WTC11 (cell line): ENCODE measurements around the gene HFE. TPM values are rescaled to one million over a fixed set of nuclear protein-coding genes. Genes with fewer than 3 reads are reported as not detected.

Source experiments
- CBFB ChIP-seq: sonication (generic); formaldehyde crosslinking; IDR thresholded peaks from 2 replicates; pipeline ENCODE4 v1.8.1; 2022; ENCODE audit warnings: mild to moderate bottlenecking, low read depth, missing genetic modification reagents
- CREB1 ChIP-seq: sonication (generic); formaldehyde crosslinking; IDR thresholded peaks from 2 replicates; pipeline ENCODE4 v1.8.0; 2023; ENCODE audit warnings: mild to moderate bottlenecking, missing genetic modification reagents
- CREM ChIP-seq: sonication (generic); formaldehyde crosslinking; IDR thresholded peaks from 2 replicates; pipeline ENCODE4 v1.8.1; 2022; ENCODE audit warnings: mild to moderate bottlenecking, missing genetic modification reagents, moderate library complexity
- EMX1 ChIP-seq: fragments of 250-450 bp; sonication (Bioruptor Pico); IDR thresholded peaks from 2 replicates; pipeline ENCODE4 v1.8.0; 2021; ENCODE audit warnings: mild to moderate bottlenecking
- ESRRA ChIP-seq: sonication (generic); formaldehyde crosslinking; IDR thresholded peaks from 2 replicates; pipeline ENCODE4 v1.8.1; 2022; ENCODE audit warnings: mild to moderate bottlenecking, missing genetic modification reagents, borderline replicate concordance
- ETV6 ChIP-seq: sonication (generic); formaldehyde crosslinking; IDR thresholded peaks from 2 replicates; pipeline ENCODE4 v1.8.1; 2022; ENCODE audit warnings: mild to moderate bottlenecking, missing genetic modification reagents
- FOXP1 ChIP-seq: sonication (generic); formaldehyde crosslinking; IDR thresholded peaks from 2 replicates; pipeline ENCODE4 v1.8.0; 2022; ENCODE audit warnings: missing genetic modification reagents, mild to moderate bottlenecking, moderate library complexity, borderline replicate concordance
- HMGA2 ChIP-seq: fragments of 250-450 bp; sonication (Bioruptor Pico); IDR thresholded peaks from 2 replicates; pipeline ENCODE4 v1.4.0; 2021; ENCODE audit warnings: mild to moderate bottlenecking, moderate library complexity
- IRF2 ChIP-seq: sonication (generic); formaldehyde crosslinking; IDR thresholded peaks from 2 replicates; pipeline ENCODE4 v1.8.0; 2022; ENCODE audit warnings: low read depth, missing genetic modification reagents, borderline replicate concordance
- JAZF1 ChIP-seq: fragments of 250-450 bp; sonication (Bioruptor Pico); IDR thresholded peaks from 2 replicates; pipeline ENCODE4 v1.9.0; 2021; ENCODE audit warnings: moderate library complexity, mild to moderate bottlenecking, inconsistent platforms
- MYBL2 ChIP-seq: sonication (generic); formaldehyde crosslinking; IDR thresholded peaks from 2 replicates; pipeline ENCODE4 v1.8.1; 2023; ENCODE audit warnings: mild to moderate bottlenecking, moderate library complexity, missing genetic modification reagents
- PRRX2 ChIP-seq: fragments of 250-450 bp; sonication (Bioruptor Pico); IDR thresholded peaks from 2 replicates; pipeline ENCODE4 v1.8.0; 2021; ENCODE audit warnings: mild to moderate bottlenecking
- SMAD4 ChIP-seq: sonication (generic); formaldehyde crosslinking; IDR thresholded peaks from 2 replicates; pipeline ENCODE4 v1.8.0; 2022; ENCODE audit warnings: mild to moderate bottlenecking, missing genetic modification reagents
- TEAD1 ChIP-seq: sonication (generic); formaldehyde crosslinking; IDR thresholded peaks from 2 replicates; pipeline ENCODE4 v1.8.0; 2022; ENCODE audit warnings: mild to moderate bottlenecking, missing genetic modification reagents
- TP53 ChIP-seq: sonication (generic); formaldehyde crosslinking; IDR thresholded peaks from 2 replicates; pipeline ENCODE4 v1.8.1; 2023; ENCODE audit warnings: mild to moderate bottlenecking, missing genetic modification reagents
- ZNF219 ChIP-seq: sonication (generic); formaldehyde crosslinking; IDR thresholded peaks from 2 replicates; pipeline ENCODE4 v1.8.0; 2023; ENCODE audit warnings: missing genetic modification reagents, mild to moderate bottlenecking, borderline replicate concordance
- ZNF232 ChIP-seq: sonication (generic); formaldehyde crosslinking; IDR thresholded peaks from 2 replicates; pipeline ENCODE4 v1.8.0; 2022; ENCODE audit warnings: mild to moderate bottlenecking, missing genetic modification reagents
- ZNF263 ChIP-seq: sonication (generic); formaldehyde crosslinking; IDR thresholded peaks from 2 replicates; pipeline ENCODE4 v1.8.1; 2022; ENCODE audit warnings: low read depth, mild to moderate bottlenecking, moderate library complexity, missing genetic modification reagents
- ZNF317 ChIP-seq: sonication (generic); formaldehyde crosslinking; IDR thresholded peaks from 2 replicates; pipeline ENCODE4 v1.8.1; 2023; ENCODE audit warnings: low read depth, mild to moderate bottlenecking, moderate library complexity, missing genetic modification reagents, borderline replicate concordance
- ZNF423 ChIP-seq: fragments of 250-450 bp; sonication (Bioruptor Pico); IDR thresholded peaks from 2 replicates; pipeline ENCODE4 v2.1.2; 2022; ENCODE audit warnings: mild to moderate bottlenecking, moderate library complexity
- total RNA-seq: library from RNA; stranded (reverse); gene quantifications from 3 replicates; pipeline ENCODE4 v1.2.3, GENCODE V29; 2021
- TF ChIP-seq, protein P1 (sequence below): sonication (generic); formaldehyde crosslinking; IDR thresholded peaks from 2 replicates; pipeline ENCODE4 v1.8.1; 2022; ENCODE audit warnings: mild to moderate bottlenecking, moderate library complexity, missing genetic modification reagents
- TF ChIP-seq, protein P2 (sequence below): sonication (generic); formaldehyde crosslinking; IDR thresholded peaks from 2 replicates; pipeline ENCODE4 v1.8.1; 2023; ENCODE audit warnings: mild to moderate bottlenecking, moderate library complexity, missing genetic modification reagents
- TF ChIP-seq, protein P3 (sequence below): sonication (generic); formaldehyde crosslinking; IDR thresholded peaks from 2 replicates; pipeline ENCODE4 v1.8.1; 2023; ENCODE audit warnings: mild to moderate bottlenecking, missing genetic modification reagents
- TF ChIP-seq, protein P4 (sequence below): sonication (generic); formaldehyde crosslinking; IDR thresholded peaks from 2 replicates; pipeline ENCODE4 v1.8.0; 2022; ENCODE audit warnings: mild to moderate bottlenecking, missing genetic modification reagents
- TF ChIP-seq, protein P5 (sequence below): fragments of 250-450 bp; sonication (Bioruptor Pico); IDR thresholded peaks from 2 replicates; pipeline ENCODE4 v1.9.0; 2021; ENCODE audit warnings: moderate library complexity, mild to moderate bottlenecking, inconsistent platforms, borderline replicate concordance
- TF ChIP-seq, protein P6 (sequence below): fragments of 250-450 bp; sonication (Bioruptor Pico); IDR thresholded peaks from 2 replicates; pipeline ENCODE4 v1.9.0; 2021; ENCODE audit warnings: mild to moderate bottlenecking
- TF ChIP-seq, protein P7 (sequence below): sonication (generic); formaldehyde crosslinking; IDR thresholded peaks from 2 replicates; pipeline ENCODE4 v1.8.0; 2022; ENCODE audit warnings: mild to moderate bottlenecking, missing genetic modification reagents

Gene HFE
- total RNA-seq, 1 experiment from 2014 or later, result 1.9 TPM

DNA sequence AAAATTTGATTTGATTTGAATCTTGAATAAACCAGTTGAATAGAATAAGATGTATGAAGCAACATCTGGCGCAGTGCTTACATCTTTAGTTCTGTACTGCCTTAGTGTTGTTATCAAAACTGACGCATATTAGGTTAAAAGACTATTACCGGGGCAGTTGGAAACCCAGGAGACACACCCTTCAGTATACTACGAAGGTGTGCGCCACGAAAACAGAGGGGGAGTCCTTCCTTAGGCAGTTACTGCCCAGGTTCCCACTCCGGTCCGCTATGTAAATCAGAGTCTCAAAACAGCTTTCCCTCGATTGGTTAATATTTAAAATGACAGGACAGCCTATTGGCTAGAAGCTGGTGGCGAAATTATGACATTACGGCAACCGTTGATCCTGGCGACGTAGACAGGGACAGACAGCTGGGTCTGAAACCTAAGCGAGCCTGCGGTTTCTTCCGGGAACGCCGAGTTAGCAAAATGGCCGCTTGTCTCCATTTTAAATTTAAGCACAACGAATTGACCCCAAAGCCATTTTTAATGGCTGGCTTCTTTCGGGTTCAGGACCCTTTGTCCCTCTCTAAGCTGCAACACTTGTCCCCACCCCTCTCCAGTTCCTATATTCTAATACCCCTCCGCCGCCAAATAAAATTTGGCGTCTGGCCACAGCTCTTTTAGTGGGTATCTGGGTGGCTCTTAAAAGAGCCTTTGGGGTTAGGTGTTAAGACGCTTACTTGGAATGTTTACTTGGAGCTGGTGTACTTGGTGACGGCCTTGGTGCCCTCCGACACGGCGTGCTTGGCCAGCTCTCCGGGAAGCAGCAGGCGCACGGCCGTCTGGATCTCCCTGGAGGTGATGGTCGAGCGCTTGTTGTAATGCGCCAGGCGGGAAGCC lies 35.8 kb downstream of the HFE start (continued):
- TF ChIP-seq SMAD4, result no peak
- TF ChIP-seq, protein P1, sequence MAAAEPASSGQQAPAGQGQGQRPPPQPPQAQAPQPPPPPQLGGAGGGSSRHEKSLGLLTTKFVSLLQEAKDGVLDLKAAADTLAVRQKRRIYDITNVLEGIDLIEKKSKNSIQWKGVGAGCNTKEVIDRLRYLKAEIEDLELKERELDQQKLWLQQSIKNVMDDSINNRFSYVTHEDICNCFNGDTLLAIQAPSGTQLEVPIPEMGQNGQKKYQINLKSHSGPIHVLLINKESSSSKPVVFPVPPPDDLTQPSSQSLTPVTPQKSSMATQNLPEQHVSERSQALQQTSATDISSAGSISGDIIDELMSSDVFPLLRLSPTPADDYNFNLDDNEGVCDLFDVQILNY, result no peak
- TF ChIP-seq, protein P2, sequence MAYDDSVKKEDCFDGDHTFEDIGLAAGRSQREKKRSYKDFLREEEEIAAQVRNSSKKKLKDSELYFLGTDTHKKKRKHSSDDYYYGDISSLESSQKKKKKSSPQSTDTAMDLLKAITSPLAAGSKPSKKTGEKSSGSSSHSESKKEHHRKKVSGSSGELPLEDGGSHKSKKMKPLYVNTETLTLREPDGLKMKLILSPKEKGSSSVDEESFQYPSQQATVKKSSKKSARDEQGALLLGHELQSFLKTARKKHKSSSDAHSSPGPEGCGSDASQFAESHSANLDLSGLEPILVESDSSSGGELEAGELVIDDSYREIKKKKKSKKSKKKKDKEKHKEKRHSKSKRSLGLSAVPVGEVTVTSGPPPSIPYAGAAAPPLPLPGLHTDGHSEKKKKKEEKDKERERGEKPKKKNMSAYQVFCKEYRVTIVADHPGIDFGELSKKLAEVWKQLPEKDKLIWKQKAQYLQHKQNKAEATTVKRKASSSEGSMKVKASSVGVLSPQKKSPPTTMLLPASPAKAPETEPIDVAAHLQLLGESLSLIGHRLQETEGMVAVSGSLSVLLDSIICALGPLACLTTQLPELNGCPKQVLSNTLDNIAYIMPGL (CRISPR knock-in tag), result peak; percentile 33; the same call in 1 of the 2 replicates
- TF ChIP-seq ZNF232 (CRISPR knock-in tag), result peak; percentile 43; the same call in 1 of the 2 replicates
- no peak for TF ChIP-seq ESRRA
- no peak for TF ChIP-seq CBFB
- peak; percentile 98 for TF ChIP-seq MYBL2 (CRISPR knock-in tag)
- no peak for TF ChIP-seq HMGA2
- TF ChIP-seq, protein P3, sequence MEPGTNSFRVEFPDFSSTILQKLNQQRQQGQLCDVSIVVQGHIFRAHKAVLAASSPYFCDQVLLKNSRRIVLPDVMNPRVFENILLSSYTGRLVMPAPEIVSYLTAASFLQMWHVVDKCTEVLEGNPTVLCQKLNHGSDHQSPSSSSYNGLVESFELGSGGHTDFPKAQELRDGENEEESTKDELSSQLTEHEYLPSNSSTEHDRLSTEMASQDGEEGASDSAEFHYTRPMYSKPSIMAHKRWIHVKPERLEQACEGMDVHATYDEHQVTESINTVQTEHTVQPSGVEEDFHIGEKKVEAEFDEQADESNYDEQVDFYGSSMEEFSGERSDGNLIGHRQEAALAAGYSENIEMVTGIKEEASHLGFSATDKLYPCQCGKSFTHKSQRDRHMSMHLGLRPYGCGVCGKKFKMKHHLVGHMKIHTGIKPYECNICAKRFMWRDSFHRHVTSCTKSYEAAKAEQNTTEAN, result peak; percentile 69; the same call in 1 of the 2 replicates
- TF ChIP-seq CREM (CRISPR knock-in tag), result no peak
- no peak for TF ChIP-seq TP53 (CRISPR knock-in tag)
- TF ChIP-seq, protein P4, sequence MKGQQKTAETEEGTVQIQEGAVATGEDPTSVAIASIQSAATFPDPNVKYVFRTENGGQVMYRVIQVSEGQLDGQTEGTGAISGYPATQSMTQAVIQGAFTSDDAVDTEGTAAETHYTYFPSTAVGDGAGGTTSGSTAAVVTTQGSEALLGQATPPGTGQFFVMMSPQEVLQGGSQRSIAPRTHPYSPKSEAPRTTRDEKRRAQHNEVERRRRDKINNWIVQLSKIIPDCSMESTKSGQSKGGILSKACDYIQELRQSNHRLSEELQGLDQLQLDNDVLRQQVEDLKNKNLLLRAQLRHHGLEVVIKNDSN (CRISPR knock-in tag), result no peak; the same call in 1 of the 2 replicates
- peak; percentile 59; the same call in 1 of the 2 replicates for TF ChIP-seq TEAD1 (CRISPR knock-in tag)
- 0 out of 2 replicates have a peak, but pooled peaks have one; percentile 11 for TF ChIP-seq ZNF263 (CRISPR knock-in tag)
- 0 out of 2 replicates have a peak, but pooled peaks have one; percentile 57 for TF ChIP-seq ZNF317 (CRISPR knock-in tag)
- TF ChIP-seq JAZF1 (CRISPR knock-in tag), result no peak
- TF ChIP-seq CREB1 (CRISPR knock-in tag), result peak; percentile 28; the same call in 1 of the 2 replicates
- TF ChIP-seq, protein P5, sequence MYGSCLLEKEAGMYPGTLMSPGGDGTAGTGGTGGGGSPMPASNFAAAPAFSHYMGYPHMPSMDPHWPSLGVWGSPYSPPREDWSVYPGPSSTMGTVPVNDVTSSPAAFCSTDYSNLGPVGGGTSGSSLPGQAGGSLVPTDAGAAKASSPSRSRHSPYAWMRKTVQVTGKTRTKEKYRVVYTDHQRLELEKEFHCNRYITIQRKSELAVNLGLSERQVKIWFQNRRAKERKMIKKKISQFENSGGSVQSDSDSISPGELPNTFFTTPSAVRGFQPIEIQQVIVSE (CRISPR knock-in tag), result peak; percentile 96
- TF ChIP-seq FOXP1 (CRISPR knock-in tag), result peak; percentile 69; the same call in 1 of the 2 replicates
- TF ChIP-seq, protein P6, sequence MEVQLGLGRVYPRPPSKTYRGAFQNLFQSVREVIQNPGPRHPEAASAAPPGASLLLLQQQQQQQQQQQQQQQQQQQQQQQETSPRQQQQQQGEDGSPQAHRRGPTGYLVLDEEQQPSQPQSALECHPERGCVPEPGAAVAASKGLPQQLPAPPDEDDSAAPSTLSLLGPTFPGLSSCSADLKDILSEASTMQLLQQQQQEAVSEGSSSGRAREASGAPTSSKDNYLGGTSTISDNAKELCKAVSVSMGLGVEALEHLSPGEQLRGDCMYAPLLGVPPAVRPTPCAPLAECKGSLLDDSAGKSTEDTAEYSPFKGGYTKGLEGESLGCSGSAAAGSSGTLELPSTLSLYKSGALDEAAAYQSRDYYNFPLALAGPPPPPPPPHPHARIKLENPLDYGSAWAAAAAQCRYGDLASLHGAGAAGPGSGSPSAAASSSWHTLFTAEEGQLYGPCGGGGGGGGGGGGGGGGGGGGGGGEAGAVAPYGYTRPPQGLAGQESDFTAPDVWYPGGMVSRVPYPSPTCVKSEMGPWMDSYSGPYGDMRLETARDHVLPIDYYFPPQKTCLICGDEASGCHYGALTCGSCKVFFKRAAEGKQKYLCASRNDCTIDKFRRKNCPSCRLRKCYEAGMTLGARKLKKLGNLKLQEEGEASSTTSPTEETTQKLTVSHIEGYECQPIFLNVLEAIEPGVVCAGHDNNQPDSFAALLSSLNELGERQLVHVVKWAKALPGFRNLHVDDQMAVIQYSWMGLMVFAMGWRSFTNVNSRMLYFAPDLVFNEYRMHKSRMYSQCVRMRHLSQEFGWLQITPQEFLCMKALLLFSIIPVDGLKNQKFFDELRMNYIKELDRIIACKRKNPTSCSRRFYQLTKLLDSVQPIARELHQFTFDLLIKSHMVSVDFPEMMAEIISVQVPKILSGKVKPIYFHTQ (CRISPR knock-in tag), result peak; percentile 100
- no peak for TF ChIP-seq ETV6
- no peak for TF ChIP-seq ZNF219 (CRISPR knock-in tag)
- TF ChIP-seq PRRX2, result peak; percentile 100
- peak; percentile 100 for TF ChIP-seq EMX1
- TF ChIP-seq IRF2 (CRISPR knock-in tag), result no peak
- TF ChIP-seq, protein P7, sequence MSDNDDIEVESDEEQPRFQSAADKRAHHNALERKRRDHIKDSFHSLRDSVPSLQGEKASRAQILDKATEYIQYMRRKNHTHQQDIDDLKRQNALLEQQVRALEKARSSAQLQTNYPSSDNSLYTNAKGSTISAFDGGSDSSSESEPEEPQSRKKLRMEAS (CRISPR knock-in tag), result peak; percentile 28; the same call in 1 of the 2 replicates
- peak; percentile 14; the same call in 1 of the 2 replicates for TF ChIP-seq ZNF423 (CRISPR knock-in tag)
- TF ChIP-seq, all 79 proteins: peak for 30
